SK-N-SH (cell line): ENCODE results near the gene PPP1R15A. TPM values are rescaled to one million over a fixed set of nuclear protein-coding genes. Genes with fewer than 3 reads are reported as not detected.

ENCODE experiments used
- CTCF ChIA-PET: fragments of 300-600, 350-600 bp; formaldehyde crosslinking; extraction: SDS; loops from one replicate; lab custom pipeline; 2021; lab: Yijun Ruan, JAX
- POLR2A ChIA-PET: fragments of 350-600 bp; sonication (Branson Sonifier 250); formaldehyde crosslinking; extraction: SDS; loops from one replicate; lab custom pipeline; 2020; ENCODE audit warnings: antibody characterized with exemption, inconsistent platforms; lab: Yijun Ruan, JAX
- DNase-seq: peaks from one replicate; pipeline ENCODE4 v3.0.0; 2012
- H2AFZ ChIP-seq: fragments of 200-600 bp; sonication (generic); 2 replicates; pipeline ENCODE4 v1.8.1; 2016; ENCODE audit warnings: antibody characterized with exemption, mild to moderate bottlenecking, low read depth
- H3F3A ChIP-seq: fragments of 200-600 bp; sonication (generic); replicated peaks from 2 replicates; pipeline ENCODE3; 2016; ENCODE audit warnings: antibody characterized with exemption, mild to moderate bottlenecking; ENCODE audit not compliant: insufficient read depth
- H3K27ac ChIP-seq, 2 experiments: fragments of 200-500 bp in 1 of 2; fragments of 200-600 bp in 1 of 2; sonication (Bioruptor generic) in 1 of 2; sonication (generic), shearing (Covaris generic) in 1 of 2; 2 replicates each; pipeline versions ENCODE4 v1.5.1 to v1.6.1; 2014 to 2016; ENCODE audit warnings: low read depth in 2 of 2, inconsistent platforms in 1 of 2, low read length in 1 of 2, mild to moderate bottlenecking in 1 of 2, mixed read lengths in 1 of 2
- H3K27me3 ChIP-seq: fragments of 200-600 bp; sonication (generic), shearing (Covaris generic); 2 replicates; pipeline ENCODE4 v1.6.1; 2016; ENCODE audit warnings: mixed run types; ENCODE audit not compliant: insufficient read depth
- H3K36me3 ChIP-seq, 2 experiments: fragments of 200-500 bp in 1 of 2; fragments of 200-600 bp in 1 of 2; sonication (Bioruptor generic) in 1 of 2; sonication (generic) in 1 of 2; replicated peaks in 1 of 2; 2 replicates each; pipeline versions ENCODE3 to v1.5.1; 2014 to 2016; ENCODE audit warnings: low read length in 1 of 2, mild to moderate bottlenecking in 1 of 2; ENCODE audit not compliant: insufficient read depth in 2 of 2, control insufficient read depth in 1 of 2
- H3K4me1 ChIP-seq, 2 experiments: fragments of 200-500 bp in 1 of 2; fragments of 200-600 bp in 1 of 2; sonication (Bioruptor generic) in 1 of 2; sonication (generic), shearing (Covaris generic) in 1 of 2; 2 replicates each; pipeline versions ENCODE4 v1.5.1 to v1.6.1; 2014 to 2016; ENCODE audit warnings: low read depth in 1 of 2, low read length in 1 of 2, mixed run types in 1 of 2; ENCODE audit not compliant: insufficient read depth in 2 of 2, control insufficient read depth in 1 of 2
- H3K4me2 ChIP-seq: fragments of 200-600 bp; sonication (generic), shearing (Covaris generic); 2 replicates; pipeline ENCODE4 v1.6.1; 2017; ENCODE audit warnings: mixed run types
- H3K4me3 ChIP-seq, 2 experiments: fragments of 200-500 bp in 1 of 2; fragments of 200-600 bp in 1 of 2; sonication (Bioruptor generic) in 1 of 2; sonication (generic), shearing (Covaris generic) in 1 of 2; 2 replicates each; pipeline versions ENCODE4 v1.5.1 to v1.8.1; 2014 to 2016; ENCODE audit warnings: low read depth in 2 of 2, inconsistent platforms in 1 of 2, low read length in 1 of 2, mild to moderate bottlenecking in 1 of 2, mixed read lengths in 1 of 2, moderate library complexity in 1 of 2
- H3K79me2 ChIP-seq: fragments of 200-600 bp; sonication (generic); 2 replicates; pipeline ENCODE4 v1.8.1; 2017; ENCODE audit warnings: mild to moderate bottlenecking; ENCODE audit not compliant: insufficient read depth
- H3K9ac ChIP-seq: fragments of 200-600 bp; sonication (generic); 2 replicates; pipeline ENCODE4 v1.6.1; 2017; ENCODE audit warnings: mixed run types
- H3K9me2 ChIP-seq: fragments of 200-600 bp; sonication (generic); 2 replicates; pipeline ENCODE4 v1.6.1; 2017; ENCODE audit warnings: mixed run types
- H3K9me3 ChIP-seq: fragments of 200-600 bp; sonication (generic); 2 replicates; pipeline ENCODE4 v1.6.1; 2017; ENCODE audit warnings: mixed run types, mild to moderate bottlenecking, moderate library complexity
- H4K20me1 ChIP-seq: fragments of 200-600 bp; sonication (generic); 2 replicates; pipeline ENCODE4 v1.6.1; 2017; ENCODE audit warnings: mild to moderate bottlenecking, mixed run types; ENCODE audit not compliant: insufficient read depth
- ELF1 ChIP-seq: IDR thresholded peaks from 2 replicates; pipeline ENCODE4 v1.4.0; 2012
- EZH2phosphoT487 ChIP-seq: fragments of 200-600 bp; sonication (generic); IDR thresholded peaks from 2 replicates; pipeline ENCODE4 v1.6.1; 2017; ENCODE audit warnings: low read depth, mixed run types, mild to moderate bottlenecking, antibody characterized with exemption, moderate library complexity, borderline replicate concordance
- MAX ChIP-seq: IDR thresholded peaks from 2 replicates; pipeline ENCODE4 v1.4.0; 2012; ENCODE audit warnings: low read depth
- NRF1 ChIP-seq: IDR thresholded peaks from 2 replicates; pipeline ENCODE4 v1.6.1; 2012; ENCODE audit warnings: low read depth, mild to moderate bottlenecking, low read length
- POLR2AphosphoS5 ChIP-seq: IDR thresholded peaks from 2 replicates; pipeline ENCODE4 v1.6.1; 2012; ENCODE audit warnings: low read depth, low read length
- REST ChIP-seq: IDR thresholded peaks from 2 replicates; pipeline ENCODE4 v1.6.1; 2012; ENCODE audit warnings: mild to moderate bottlenecking, low read depth, low read length, moderate library complexity
- RFX5 ChIP-seq: IDR thresholded peaks from 2 replicates; pipeline ENCODE4 v1.6.1; 2012; ENCODE audit warnings: mild to moderate bottlenecking, improper control_type of control experiment, low read length
- TAF1 ChIP-seq: IDR thresholded peaks from 2 replicates; pipeline ENCODE4 v1.6.1; 2012; ENCODE audit warnings: low read depth, mild to moderate bottlenecking, low read length, moderate library complexity, borderline replicate concordance
- WGBS: methylation state at CpG from one replicate; pipeline ENCODE4 v1.1.6; 2017; ENCODE audit warnings: low lambda C conversion rate; 5-methylcytosine and 5-hydroxymethylcytosine counted together
- polyA plus RNA-seq, 3 experiments: library from polyadenylated mRNA; depleted of rRNA; stranded (reverse); fragments of >200 nt; gene quantifications; 2 replicates each; pipeline ENCODE4 v1.2.3, GENCODE V29; 2012
- TF ChIP-seq, protein P1 (sequence below): fragments of 200-600 bp; sonication (generic); IDR thresholded peaks from 2 replicates; pipeline ENCODE4 v1.6.1; 2017; ENCODE audit warnings: antibody characterized with exemption, mild to moderate bottlenecking, moderate library complexity

The PPP1R15A gene
- polyA plus RNA-seq, 1 of the 3 experiments (the other 2 are of a cell fraction) = 73.7 TPM

DNA sequence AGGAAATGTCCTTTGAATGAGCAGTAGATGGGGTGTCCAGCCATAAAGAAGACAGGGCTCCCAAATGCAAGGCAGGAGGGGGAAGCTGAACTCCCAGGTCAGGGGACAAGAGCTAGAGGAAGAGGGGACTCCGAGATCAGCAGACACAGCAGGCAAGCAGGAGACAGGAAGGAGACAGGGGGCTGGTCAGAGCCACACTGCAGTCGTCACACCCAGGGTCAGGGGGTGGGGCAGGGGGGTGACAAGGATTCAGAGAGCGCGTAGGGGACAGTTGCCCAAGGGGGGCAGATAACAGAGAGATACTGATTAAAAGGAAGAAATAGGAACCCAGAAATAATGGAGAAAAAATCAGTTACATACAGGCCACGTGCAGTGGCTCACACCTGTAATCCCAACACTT, 39.2 kb upstream of the PPP1R15A start:
- CTCF ChIA-PET = interaction anchor here (1.8 to 9.6 kb wide), 4 partner anchors 9 to 45 kb away, joined by 5 to 47 read pairs (median 13); no protein-coding TSS in a partner anchor

More for the DNA sequence above, 39.2 kb upstream of the PPP1R15A start:
- Histone ChIP-seq H3K4me1 (peaks cover 0 to 12% of the 10 kb centered on the region in 2 experiments; a peak in 1 of 4 replicates), H3F3A (peaks cover 16% of the 10 kb centered on the region), H4K20me1 (no peaks in the 10 kb centered on the region), H3K4me3 (no peak overlapping the region), H3K79me2 (no peaks in the 10 kb centered on the region), H3K4me2 (no peak overlapping the region)
- no peak for DNase-seq
- WGBS = 96% methylated on average over 5 of the region's 5 CpGs
- TF ChIP-seq POLR2AphosphoS5 (no peak), EZH2phosphoT487 (no peak), TAF1 (no peak), MAX (no peak), NRF1 (no peak), ELF1 (no peak), RFX5 (no peak), REST (no peak)
- TF ChIP-seq, protein P1, sequence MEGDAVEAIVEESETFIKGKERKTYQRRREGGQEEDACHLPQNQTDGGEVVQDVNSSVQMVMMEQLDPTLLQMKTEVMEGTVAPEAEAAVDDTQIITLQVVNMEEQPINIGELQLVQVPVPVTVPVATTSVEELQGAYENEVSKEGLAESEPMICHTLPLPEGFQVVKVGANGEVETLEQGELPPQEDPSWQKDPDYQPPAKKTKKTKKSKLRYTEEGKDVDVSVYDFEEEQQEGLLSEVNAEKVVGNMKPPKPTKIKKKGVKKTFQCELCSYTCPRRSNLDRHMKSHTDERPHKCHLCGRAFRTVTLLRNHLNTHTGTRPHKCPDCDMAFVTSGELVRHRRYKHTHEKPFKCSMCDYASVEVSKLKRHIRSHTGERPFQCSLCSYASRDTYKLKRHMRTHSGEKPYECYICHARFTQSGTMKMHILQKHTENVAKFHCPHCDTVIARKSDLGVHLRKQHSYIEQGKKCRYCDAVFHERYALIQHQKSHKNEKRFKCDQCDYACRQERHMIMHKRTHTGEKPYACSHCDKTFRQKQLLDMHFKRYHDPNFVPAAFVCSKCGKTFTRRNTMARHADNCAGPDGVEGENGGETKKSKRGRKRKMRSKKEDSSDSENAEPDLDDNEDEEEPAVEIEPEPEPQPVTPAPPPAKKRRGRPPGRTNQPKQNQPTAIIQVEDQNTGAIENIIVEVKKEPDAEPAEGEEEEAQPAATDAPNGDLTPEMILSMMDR = no peak
- TF ChIP-seq, all 33 proteins: peak for 0
- POLR2A ChIA-PET = no interaction called here
- no peaks in the 10 kb centered on the region for H3K36me3 ChIP-seq
- H3K27me3 ChIP-seq = no peaks in the 10 kb centered on the region
- no peaks in the 10 kb centered on the region for H3K9me3 ChIP-seq
- H3K9me2 ChIP-seq = no peaks in the 10 kb centered on the region
- no peak overlapping the region for H3K9ac ChIP-seq
- H3K27ac ChIP-seq = no peak overlapping the region
- H2AFZ ChIP-seq = no peak overlapping the region
